ENCODE measurements around the gene PPP1R3E.

- TF ChIP-seq YY1 (IDR thresholded peaks at IDR 0.05; ENCODE audit: low read depth) (no peak), TAF1 (IDR thresholded peaks at IDR 0.05; ENCODE audit: low read depth) (no peak), REST (IDR thresholded peaks at IDR 0.05; ENCODE audit: low read depth) (no peak)
- TF ChIP-seq, protein P1, sequence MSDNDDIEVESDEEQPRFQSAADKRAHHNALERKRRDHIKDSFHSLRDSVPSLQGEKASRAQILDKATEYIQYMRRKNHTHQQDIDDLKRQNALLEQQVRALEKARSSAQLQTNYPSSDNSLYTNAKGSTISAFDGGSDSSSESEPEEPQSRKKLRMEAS (IDR thresholded peaks at IDR 0.05), result no peak
These were observed 33.0 kb upstream of the PPP1R3E start for GRCh38 chr14:23335623-23336022.
